Measurements from ENCODE around the gene PRM1.

DNA sequence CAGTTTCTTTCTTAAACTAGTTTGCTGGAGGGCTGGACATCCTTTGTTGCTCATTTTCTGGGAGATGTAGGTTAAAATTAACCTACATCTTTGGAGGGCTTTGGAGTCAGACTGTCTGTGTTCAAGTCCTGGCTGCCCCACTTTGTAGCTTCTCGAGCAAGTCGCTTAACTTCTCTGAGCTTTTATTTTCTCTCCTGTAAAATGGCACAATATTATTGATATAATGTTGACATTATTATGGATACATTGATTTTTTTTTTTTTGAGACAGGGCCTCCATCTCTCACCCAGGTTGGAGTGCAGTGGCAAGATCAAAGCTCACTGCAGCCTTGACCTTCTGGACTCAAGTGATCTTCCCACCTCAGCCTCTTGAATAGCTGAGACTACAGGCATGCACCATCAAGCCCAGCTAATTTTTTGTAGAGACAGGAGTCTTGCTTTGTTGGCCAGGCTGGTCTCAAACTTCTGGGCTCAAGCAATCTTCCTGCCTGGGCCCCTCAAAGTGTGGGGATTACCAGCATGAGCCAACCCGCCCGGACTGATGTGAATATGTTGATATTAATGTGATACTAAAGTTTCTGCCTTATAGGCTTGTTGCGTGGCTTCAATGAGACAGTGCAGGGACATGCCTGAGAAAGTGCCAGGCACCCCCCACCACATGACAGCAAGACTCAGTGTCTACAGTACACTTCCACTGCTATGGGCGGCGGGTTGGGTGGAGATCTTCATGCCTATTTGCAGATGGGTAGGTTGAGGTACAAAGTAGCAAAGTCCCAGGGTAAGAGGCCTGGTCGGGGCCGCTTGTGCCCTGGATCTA is 32.6 kb upstream of the PRM1 start:
- TF ChIP-seq, protein P1, sequence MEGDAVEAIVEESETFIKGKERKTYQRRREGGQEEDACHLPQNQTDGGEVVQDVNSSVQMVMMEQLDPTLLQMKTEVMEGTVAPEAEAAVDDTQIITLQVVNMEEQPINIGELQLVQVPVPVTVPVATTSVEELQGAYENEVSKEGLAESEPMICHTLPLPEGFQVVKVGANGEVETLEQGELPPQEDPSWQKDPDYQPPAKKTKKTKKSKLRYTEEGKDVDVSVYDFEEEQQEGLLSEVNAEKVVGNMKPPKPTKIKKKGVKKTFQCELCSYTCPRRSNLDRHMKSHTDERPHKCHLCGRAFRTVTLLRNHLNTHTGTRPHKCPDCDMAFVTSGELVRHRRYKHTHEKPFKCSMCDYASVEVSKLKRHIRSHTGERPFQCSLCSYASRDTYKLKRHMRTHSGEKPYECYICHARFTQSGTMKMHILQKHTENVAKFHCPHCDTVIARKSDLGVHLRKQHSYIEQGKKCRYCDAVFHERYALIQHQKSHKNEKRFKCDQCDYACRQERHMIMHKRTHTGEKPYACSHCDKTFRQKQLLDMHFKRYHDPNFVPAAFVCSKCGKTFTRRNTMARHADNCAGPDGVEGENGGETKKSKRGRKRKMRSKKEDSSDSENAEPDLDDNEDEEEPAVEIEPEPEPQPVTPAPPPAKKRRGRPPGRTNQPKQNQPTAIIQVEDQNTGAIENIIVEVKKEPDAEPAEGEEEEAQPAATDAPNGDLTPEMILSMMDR (IDR thresholded peaks at IDR 0.05; ENCODE audit: low read depth, low read length): no peak
- no peak for TF ChIP-seq POLR2A (IDR thresholded peaks at IDR 0.05; ENCODE audit: extremely low read depth, insufficient read length)
